Activated CD4-positive, alpha-beta T cell treated with anti-CD3 and anti-CD28 coated beads, Interleukin-2, Interleukin-6, amounts not matched to agents 100 ng/mL and 50 ng/mL, durations not matched to agents 16 hours and 8 hours (primary cell): ENCODE results near the gene AKT1S1.

Source experiments
- DNase-seq: peaks from one replicate; pipeline ENCODE4 v3.0.0-alpha.2; 2020

The AKT1S1 gene

DNA sequence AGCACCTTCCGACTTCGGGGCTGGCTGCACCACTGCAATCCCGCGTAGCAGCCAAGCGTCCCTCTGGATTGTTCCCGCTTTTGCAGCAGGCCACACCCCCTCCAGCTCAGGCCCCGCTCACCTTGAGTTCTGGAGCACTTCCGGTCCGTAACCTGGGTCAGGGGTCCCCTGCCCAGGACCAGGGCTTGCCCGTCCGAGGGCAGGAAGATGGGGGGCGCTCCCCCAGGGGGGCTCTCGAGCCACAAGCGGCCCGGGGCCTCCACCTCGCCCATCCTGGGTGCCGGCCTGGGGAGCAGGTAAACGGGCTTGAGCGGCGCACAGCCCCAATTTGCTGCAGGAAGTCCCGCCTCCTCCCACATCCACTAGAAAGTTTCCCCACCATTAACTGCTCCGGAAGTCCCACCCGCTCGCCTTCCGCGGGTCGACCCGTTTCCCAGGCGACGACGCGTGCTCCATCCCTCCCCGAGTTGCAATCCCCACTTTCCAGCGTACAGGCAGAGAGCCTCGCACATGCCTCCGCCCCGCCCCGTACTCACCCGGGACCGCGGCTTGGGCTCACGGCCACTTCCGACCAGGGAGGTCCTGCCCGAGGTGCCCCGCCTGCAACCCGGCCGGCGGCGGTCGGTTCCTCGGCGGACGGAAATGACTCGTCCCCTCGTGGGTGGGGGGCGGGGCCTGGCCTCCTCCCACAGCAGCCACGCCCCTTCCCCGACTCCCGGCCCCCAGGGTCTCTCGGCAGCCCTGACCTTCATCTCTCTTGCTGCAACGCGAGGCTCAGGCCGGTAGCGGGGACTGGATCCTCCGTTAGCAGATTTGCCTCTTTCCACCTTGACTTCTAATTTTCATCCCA is 10.0 kb downstream of the AKT1S1 start, which contains the start of gene PNKP:
PNKP (minus strand) TSS at position 644 of the 850 bp plus-strand sequence; CDS start at position 272, 372 bp downstream.
- peak; percentile 88 for DNase-seq

DNA sequence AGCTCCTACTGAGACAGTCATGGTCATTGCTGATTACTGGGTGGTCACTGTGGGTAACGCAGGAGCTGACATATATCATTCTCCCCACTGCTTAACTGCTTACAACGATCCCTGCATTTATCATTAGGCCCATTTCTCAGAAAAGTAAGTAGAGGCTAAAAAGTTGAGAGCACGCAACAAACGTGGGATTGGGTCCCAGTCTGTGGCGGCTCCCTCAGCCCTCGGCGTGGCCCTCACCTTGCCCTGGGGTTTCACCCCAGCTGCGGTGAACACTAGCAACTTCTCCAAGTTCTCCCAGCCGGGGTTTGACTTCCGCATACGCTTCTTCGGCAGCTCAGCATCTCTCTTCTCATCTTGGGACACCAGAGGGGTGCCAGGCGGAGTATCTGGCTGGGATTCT is 12.3 kb downstream of the AKT1S1 start:
- DNase-seq: no peak

DNA sequence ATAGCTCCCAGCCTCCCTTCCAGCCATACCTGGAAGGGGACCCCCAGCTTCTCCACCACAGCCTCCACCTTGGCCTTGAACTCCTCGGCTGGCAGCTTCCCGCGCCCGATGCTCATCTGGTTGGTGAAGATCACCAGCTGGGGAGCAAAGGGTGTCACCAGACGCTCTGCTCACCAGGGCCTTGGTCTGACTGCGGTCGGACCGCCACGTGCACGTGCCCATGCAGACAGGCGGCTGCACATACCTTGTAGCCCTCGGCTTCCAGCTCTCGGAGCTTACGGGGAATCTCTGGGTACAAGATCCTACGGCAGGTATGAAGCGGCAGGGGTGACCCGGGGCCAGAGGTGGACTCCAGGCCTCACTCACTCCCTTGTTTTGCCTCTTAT is 13.2 kb downstream of the AKT1S1 start:
- DNase-seq: no peak

DNA sequence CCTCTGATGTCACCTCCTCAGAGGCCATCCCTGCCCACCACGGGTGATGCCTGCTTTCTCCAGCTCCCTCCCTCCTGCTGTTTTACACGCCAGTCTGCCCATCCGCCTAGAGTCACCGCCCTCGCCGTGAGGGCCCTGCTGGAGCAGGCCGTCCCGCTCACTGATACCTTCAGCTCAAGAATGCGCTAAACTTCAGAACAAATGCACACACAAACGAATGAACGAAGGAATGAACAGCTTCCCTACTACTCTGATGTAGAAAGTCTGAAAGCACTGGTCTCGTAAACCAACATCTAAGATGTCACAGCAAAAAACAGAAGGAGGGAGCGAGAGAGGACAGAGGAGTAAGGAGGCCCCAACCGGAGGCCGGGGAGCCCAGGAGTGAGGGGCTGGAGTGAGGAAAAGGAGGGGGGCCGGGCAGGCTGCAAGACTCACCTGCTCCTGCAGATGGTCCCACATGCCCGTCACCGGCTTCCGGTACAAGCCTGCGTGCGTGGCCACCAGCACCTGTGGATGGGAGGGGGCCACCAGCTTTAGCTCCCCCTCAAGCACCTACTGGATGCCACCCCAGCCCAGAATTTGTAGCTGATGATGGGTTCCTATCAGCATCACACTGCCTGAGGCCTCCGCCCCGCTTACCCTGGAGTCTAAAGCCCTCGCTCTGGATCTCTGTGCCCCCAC is 13.8 kb downstream of the AKT1S1 start:
- DNase-seq: no peak

DNA sequence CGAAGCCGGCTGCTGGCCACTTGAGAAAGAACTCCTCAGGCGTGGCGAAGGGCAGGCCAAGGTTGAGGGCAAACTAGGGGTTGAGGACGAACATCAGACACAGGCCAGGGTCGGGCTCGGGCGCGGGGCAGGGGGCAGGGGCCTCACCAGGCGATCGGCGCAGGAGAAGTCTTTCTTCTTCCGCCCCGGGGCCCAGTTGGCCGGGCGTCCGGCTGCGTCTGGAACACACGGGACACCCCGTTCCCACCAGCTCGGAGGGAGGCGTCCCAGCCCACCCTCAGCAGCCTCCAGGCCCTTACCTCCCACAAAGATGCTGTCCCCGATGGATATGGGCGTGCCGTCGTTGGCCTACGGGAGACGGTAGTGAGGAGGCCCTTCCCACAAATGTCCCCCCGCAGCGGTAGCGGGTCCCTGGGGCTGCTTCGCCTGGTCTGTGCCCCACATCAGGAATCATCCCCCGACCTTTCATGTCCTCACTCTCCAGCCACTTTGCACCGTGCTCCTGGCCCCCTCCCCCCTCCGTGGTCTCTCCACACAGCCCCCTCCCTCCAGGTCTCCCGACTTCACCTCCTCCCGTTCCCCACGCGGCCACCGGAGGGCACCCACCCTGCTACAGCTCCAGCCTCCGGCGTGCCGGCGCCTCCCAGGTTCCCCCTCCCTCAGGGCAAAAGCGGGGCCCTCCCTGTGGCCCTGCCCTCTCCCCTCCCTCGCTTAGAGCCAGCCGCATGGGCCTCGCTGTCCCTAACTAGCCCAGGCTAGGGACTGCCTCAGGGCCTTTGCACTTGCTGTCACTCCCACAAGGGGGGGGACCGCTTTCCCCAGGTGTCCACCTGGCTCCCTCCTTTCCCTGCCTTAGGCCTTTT is 14.5 kb downstream of the AKT1S1 start:
- no peak for DNase-seq

DNA sequence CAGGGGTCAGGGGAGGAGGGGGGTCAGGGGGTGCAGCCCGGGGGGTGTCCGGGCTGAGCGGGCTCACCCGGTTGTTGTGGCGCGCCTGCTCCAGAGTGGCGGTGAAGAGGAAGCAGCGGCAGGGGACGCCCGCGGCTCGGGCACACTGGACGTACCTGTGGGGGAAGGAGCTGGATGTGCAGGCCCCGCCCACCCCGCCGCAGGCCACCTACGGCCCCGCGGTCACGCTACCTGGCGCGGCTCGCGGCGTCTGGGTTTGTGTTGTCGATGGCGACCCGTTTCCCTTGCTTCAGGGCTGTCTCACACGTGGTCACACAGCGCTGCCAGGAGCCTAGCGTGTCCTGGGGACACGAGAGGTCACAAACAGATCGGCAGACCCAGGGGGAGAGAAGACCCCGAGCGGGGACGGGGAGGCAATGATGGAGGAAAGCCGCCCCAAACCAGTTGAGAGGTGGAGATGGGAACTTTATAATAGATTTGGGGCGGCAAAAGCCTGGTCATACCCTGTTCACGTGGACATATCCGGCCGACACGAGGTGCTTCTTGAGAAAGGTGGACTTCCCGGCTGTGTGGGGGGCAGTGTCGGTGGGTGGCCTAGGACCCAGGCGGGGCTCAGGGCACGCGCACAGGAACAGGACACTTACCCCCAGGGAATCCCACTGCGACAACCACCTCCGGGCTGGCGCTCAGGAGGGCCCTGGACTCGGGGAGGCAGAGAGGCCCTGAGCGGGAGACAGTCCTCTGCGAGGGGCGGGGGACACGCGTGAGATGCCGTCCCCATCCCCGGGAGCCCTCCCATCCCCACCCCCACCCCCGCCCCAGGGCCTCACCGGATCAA is 15.4 kb downstream of the AKT1S1 start:
- no peak for DNase-seq

DNA sequence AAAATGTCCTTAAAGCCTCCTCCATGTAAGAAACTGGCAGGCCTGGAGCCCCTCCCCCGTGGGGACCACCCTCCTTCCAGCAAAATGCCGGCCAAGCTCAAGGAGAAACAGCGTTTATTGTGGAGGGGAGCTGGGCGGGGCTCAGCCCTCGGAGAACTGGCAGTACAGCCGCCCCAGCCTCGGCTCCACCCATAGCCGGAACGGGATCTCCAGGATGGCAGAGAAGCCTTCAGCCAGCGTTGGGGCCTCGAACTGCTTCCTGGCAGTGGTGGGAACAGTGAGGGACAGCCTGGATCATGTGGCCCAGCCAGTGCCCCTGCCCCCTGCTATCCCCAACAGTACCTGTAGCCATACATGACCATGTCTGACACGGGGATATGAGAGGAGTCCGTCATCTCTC is 16.0 kb downstream of the AKT1S1 start:
- DNase-seq: no peak

DNA sequence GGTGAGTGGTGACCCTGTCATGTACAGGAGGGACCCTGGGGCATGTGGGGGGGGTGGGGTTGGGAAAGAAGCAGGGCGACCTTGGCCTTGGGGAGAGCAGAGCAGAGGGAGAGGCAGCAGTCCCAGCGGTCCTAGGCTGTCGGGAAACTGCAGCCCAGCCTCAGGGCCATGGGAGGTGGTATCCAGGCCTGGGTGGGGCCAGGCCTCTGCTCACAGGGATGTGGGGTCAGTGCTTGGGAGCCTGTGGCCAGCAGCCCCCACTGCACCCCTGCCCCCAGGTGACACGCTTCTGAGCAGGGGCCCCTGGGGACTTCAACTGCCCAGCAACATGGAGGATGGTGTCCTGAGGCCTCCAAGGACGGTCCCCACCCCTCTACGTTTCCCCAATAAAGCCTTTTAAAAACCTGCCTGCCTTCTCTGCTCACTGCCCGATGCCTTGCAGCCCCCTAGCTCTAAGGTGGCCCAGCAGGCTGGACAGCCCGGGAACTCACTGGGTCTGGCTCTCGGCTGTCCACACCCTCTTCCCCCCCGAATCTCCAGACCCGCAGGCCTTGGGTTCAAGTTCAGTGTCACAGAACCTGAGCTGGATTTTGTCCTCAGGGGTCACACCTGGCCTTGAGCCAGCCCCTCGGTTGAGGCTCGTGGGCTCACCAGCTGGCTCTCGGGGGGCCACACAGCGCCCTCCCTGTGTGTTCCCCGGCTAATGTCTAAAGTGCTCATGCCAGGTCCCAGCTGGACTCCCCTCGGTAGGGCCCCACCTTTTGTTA is 16.6 kb downstream of the AKT1S1 start:
- no peak for DNase-seq

DNA sequence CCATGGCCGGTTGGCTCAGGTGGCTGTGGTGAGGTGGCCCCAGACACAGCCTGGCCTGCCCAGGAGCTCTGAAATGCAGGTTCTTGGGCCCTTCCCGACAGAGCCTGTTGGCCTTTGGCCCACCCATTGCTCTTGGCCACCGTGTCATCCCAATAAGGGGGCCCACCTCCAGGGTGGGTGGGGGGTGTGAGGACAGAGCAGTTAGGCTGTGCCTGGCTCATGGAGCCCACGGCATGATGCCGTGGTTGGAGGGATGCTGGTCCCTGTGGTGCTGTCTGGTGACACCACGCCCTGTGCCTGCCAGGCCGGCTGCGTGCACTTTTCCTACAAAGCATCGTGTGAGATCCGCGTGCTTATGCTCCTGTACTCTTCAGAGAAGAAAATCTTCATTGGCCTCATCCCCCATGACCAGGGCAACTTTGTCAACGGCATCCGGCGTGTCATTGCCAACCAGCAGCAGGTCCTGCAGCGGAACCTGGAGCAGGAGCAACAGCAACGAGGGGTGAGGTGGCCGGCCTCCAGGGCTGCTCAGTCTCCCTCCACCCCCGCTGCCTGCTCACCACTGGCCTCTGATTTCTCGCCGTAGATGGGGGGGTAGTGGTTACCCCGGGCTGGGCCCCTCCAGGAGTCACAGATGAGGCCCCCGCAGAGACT is 17.3 kb downstream of the AKT1S1 start:
- no peak for DNase-seq

DNA sequence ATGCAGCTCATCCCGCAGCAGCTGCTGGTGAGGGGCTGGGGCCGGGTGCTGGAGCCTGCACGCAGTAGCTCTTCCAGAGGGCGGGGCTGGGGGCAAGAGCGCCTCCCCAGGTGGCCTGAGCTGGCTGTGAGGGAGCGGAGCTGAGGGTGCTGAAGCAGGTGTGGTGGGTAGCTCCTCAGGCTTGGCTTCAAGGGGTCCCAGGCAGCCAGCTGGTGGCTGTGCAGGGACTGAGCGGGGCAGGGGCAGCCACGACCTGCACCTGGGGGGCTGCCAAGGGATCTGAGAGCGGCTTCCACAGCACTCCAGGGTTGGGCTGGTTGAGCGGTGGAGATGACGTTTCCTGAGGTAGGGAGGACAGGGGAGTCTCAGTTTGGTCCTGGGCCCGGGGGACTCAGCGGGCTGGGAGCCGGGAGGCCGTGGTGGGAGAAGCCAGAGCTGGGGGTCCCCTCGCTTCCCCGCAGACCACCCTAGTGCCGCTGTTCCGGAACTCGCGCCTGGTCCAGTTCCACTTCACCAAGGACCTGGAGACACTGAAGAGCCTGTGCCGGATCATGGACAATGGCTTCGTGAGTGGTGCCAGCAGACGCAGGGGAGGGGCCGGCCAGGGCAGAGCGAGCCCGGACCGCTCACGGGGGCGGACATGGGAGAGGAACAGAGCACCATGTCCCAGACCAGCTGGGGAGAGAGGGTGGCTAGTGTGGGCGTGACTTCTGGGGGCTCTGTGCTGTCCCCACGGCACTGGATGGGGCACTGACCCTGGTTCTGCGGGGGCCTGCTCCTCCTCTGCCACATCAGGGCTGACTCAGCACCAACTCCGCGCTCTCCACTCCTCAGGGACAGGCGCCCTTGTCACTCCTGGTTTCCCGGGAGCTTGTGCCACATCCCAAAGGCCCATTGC is 18.8 kb downstream of the AKT1S1 start:
- no peak for DNase-seq

DNA sequence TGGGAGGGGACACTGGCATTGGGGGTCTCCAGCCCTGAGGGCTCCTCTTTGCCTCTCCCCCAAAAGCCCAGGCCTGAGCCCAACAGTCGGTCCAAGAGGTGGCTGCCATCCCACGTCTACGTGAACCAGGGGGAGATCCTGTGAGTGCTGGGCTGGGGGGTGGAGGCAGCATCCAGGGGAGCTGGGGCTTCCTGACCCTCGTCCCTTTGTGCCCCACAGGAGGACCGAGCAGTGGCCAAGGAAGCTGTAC is 19.4 kb downstream of the AKT1S1 start:
- no peak for DNase-seq

DNA sequence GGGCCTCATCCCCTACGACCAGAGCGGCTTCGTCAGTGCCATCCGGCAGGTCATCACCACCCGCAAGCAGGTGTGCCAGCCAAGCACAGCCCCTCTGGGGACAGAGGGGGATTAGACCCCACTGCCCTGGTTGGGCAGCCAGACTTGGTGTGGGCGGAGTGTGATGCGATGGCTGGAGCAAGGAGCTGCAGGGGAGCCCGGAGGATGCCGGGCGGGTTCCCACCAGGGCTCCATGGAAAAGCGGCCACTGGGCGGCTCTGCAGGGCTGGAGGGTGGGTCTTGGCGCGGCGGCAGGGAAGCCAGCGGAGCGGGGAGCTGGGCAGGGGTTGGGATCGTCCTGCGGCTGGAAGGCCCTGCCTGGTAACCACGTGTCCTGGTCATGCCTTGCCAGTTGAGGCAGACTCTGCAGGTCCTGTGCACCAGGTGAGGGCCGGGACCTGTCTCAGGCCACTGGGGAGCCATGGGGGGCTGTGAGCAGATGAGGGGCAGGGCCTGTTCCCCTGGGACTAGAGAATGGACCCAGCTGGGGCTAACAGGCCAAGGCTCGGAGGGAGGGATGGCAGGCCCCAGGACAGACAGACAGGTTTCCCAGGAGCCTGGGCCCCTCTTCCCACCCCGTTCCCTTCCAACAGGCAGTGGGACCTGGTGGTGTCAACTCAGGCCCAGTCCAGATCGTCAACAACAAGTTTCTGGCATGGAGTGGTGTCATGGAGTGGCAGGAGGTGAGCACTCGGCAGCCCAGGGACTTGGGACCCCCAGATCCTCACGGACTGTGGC is 19.9 kb downstream of the AKT1S1 start:
- no peak for DNase-seq

DNA sequence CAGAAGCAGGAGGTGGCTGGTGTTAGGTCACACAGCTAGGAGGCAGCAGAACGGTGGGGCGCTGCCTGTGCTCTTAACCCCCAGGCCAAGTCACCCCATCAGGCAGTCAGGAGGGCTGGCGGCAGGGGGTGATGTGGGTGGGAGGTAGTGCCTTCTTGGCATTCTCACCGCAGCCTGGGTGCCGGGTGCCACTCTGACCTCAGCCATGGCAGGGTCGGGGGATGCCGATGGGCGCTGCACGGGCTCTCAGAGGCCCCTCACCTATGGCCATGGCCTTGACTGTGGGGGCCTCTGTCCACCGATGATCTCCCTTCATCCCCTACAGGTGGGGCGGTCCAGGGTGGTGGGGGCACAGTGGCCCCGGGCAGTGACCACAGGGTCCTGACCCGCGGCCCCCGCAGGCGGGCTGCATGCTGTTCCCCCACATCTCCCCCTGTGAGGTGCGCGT is 20.6 kb downstream of the AKT1S1 start:
- no peak for DNase-seq

DNA sequence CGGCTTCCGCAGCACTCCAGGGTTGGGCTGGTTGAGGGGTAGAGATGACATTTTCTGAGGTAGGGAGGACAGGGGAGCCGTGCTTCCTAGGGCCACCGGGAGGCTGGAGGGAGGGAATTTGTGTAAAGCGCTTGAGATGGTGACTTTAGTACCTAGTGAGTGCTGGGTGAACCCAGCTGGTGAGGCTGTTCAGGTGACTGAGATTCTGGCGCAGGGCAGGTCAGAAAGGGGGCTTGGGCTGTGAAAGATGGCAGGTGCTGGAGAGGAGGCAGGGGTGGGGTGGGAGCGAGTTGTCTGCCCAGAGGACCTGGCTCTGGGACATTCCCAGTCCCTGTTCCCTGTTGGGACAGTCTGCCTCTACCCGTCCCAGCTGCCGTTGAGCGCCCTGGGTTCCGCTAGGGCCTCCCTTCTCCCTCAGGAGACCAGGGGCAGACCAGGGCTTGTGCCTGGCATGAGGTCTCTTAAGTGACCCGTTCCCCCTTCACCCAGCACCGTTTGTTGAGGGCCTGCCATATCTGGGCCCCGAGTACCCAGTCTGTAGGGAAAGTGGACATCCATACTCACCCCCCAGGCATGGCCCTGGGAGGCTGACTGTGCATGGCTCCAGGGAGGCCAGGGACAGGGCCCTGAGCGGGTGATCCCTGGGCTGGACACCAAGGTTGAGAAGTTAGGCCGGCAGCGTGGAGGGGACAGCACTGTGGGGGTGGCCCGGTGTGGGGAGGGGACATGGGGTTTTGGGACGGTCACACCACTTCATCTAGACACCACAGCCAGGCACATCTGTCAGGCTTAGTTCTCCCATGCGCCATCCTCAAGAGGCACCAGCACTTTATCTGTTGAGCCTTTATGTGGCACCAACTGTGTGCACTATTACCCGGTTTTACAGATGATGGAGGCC is 21.2 kb downstream of the AKT1S1 start:
- DNase-seq: no peak

DNA sequence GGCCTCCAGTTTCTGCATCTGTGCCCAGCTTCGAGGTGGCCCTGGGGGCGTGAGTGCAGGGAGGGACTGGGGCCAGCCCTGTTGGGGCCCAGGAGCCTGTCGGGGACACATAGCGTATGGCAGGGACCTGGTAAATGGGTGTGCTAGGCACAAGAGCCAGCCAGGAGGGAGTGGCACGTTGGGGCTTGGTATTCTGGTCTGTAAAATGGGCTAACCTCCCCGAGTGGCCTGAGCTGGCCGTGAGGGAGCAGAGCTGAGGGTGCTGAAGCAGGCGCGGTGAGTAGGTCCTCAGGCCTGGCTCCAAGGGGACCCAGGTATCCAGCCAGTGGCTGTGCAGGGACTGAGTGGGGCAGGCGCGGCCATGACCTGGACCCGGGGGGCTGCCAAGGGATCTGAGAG is 21.9 kb downstream of the AKT1S1 start:
- no peak for DNase-seq

DNA sequence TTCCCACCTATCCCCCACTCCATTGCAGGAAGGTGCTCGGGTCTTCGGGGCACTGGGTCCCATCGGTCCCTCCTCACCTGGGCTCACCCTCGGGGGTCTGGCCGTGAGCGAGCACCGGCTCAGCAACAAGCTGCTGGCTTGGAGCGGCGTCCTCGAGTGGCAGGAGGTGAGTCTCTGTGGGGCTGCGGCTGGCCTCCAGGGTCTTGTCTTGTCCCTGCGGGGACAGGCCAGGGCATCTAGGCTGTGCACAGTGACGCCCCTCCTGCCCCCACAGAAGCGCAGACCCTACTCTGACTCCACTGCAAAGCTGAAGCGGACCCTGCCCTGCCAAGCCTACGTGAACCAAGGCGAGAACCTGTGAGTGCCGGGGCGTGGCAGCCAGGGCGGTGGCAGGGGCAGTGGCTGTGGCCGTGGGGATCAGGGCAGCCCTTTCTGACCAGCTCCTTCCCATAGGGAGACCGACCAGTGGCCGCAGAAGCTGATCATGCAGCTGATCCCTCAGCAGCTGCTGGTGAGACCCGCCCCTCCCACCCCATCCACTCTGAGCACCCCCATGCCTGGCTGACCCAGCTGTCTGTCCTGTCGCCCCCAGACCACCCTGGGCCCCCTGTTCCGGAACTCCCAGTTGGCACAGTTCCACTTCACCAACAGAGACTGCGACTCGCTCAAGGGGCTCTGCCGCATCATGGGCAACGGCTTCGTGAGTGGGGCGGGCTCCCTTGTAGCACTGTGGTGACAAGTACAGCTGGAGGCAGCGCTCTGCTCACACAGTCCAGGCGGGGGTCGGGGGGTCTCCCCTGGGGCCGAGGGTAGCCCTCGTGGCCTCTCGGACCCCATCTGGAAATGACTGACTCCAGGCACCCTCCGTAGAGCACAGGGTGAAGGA is 22.5 kb downstream of the AKT1S1 start:
- DNase-seq: no peak

DNA sequence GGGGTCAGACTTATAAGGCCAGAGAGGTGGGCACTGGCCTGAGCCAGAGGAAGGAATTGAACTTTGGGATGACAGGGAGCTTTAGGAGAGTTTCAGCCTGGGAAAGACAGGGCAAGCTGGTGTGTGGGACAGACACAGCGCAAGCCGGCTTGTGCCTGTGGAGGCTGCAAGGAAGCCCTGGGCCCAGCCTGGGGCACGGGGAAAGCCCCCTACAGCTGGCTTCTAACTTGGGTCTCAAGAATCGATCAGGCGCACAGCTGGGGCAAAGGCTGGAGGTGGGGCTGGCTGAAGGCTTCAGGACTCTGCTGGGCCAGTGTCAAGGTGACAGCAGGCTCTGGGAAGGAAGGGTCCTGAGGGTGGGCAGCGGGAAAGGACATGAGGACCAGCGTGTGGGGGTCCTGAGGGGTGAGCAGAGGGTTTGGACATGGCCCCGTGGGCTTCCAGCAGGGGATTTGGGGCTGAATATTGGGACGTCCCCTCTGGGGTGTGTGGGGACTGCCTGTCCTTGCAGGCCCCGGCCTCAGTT is 23.2 kb downstream of the AKT1S1 start:
- no peak for DNase-seq
